HG02884 (cell line): Measurements from ENCODE around the gene ARMC9.

ENCODE experiments used
- ATAC-seq: cut with Tn5 transposase; IDR thresholded peaks from one replicate; pipeline ENCODE4 v1.9.1; 2021; ENCODE audit warnings: mild to moderate bottlenecking, moderate library complexity; ENCODE audit not compliant: unreplicated experiment

The ARMC9 gene

GRCh38 chr2:231200805-231201474 is 2.5 kb downstream of the ARMC9 start:
- ATAC-seq = no peak

GRCh38 chr2:231201475-231201814 is 3.0 kb downstream of the ARMC9 start:
- ATAC-seq = no peak

- ATAC-seq = no peak
Measured at GRCh38 chr2:231203087-231203486, 4.7 kb downstream of the ARMC9 start.

DNA sequence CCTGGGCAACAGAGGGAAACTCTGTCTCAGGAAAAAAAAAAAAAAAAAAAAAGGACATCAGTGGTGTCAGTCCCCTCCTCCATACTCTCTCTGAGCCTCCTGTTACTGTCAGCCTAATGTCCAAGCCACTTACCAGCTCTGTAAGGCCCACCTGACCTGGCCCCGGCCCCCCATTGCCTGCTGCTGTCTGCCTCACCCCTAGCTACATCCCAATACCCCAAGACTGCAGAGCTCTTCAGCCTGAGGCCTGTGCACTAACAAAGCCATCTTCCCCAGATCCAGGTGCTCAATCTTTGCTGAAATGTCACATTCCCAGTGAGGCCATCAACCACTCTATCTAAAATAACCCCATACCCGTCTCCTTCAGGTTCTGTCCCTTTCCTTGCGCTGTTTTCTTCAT is 5.7 kb downstream of the ARMC9 start:
- no peak for ATAC-seq

DNA sequence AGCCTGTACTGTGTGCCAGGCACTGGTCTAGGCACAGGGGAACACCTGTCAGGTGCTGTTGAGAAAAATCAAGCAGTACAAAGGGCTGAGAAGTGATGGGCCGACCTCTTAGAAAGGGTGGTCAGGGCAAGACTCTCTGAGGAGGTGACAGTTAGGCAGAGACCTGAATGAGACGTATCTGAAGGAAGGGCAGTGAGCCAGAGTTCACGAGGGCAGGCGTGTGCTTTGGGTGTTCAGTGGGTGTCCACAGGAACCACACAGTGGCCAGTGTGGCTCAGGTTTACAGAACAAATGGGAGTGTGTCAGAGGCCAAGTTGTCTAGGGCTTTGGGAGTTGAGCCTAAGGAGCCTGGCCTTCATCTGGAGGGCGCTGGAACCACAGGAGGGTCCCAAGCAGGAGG is 6.2 kb downstream of the ARMC9 start:
- no peak for ATAC-seq

DNA sequence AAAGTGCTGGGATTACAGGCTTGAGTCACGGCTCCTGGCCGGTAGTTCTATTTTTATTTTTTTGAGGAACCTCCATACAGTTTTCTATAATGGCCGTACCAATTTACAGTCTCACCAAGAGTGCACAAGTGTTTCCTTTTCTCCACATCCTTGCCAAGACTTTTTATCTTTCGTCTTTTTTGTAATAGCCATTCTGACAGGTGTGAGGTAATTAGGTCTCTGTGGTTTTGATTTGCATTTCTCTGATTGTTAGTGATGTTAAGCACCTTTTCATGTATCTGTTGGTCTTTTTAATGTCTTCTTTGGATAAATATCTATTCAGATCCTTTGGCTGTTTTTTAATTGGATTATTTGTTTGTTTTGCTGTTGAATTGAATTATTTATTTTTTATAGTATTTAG is 9.3 kb downstream of the ARMC9 start:
- no peak for ATAC-seq

- ATAC-seq = no peak
Measured at GRCh38 chr2:231210782-231211181, 12.4 kb downstream of the ARMC9 start.

GRCh38 chr2:231211486-231211885 is 13.1 kb downstream of the ARMC9 start:
- ATAC-seq = no peak

GRCh38 chr2:231212329-231212845 is 14.0 kb downstream of the ARMC9 start:
- no peak for ATAC-seq

- no peak for ATAC-seq
Measured at GRCh38 chr2:231213931-231214642, 15.7 kb downstream of the ARMC9 start.

GRCh38 chr2:231218366-231218765 is 19.9 kb downstream of the ARMC9 start:
- no peak for ATAC-seq

GRCh38 chr2:231219289-231219688 is 20.9 kb downstream of the ARMC9 start:
- ATAC-seq = no peak

GRCh38 chr2:231221761-231222160 is 23.3 kb downstream of the ARMC9 start:
- ATAC-seq = no peak

- ATAC-seq = peak; percentile 62
Measured at GRCh38 chr2:231222318-231223000, 24.0 kb downstream of the ARMC9 start.

DNA sequence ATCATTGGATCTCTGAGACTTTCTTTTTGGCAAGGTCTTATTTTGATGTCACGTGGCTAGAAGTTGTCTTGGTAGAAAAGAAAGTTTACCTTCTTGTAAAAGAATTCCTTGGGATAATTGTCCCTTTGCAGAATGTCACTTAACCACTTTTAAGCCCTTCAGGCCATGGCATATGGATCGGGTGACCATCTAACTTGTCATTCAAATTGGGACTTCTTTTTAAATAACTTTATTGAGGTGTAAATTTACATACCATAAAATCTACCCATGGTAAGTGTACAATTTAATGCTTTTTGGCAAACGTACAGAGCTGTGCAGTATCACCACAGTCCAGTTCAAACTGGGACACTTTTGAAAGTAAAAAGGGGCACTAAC is 24.6 kb downstream of the ARMC9 start:
- ATAC-seq = no peak

GRCh38 chr2:231223458-231223976 is 25.1 kb downstream of the ARMC9 start:
- ATAC-seq = no peak

DNA sequence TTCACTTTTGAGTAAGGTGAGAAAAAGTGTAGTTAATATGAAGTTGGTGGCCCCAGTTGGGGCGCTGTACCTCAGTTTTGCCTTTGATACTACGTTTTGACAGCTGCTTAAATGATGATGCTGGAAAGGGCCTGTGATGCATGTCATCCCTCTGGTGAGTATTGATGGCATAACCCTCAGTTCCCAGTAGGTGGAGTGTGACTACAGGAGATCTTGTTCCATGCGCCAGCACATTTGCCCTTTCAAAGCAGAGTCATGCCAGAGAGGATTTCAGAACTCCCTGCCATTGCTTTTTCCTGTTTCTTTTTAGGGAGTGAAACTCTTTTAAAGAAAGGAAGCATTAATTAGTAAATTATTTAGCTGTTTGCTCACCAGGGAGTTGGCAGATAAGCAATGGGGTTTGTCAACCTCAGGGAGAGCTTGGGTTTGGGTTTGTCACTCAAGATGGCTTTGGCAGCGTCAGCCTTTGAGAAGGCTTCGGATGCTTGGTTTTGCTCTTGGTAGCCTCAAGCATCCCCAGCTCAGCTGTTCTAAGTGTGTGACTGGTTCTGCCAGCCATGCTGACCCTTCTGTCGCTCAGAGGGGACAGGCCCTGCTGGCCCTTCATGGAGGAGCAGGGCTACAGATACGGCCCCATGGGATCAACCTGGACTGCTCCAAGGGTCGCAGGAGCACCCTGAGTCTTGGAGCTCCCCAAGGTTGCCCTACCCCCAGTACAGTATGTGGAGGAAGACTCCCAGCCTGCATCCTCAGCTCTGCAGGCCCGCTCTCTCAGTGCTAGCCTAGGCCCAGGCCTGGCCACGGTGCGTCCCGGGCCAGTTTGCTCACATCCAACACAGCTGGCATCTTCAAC is 29.1 kb downstream of the ARMC9 start:
- ATAC-seq = peak; percentile 58

- peak; percentile 71 for ATAC-seq
Measured at GRCh38 chr2:231228223-231228622, 29.8 kb downstream of the ARMC9 start.

GRCh38 chr2:231228974-231229529 is 30.6 kb downstream of the ARMC9 start:
- no peak for ATAC-seq

GRCh38 chr2:231235217-231235616 is 36.8 kb downstream of the ARMC9 start:
- no peak for ATAC-seq

DNA sequence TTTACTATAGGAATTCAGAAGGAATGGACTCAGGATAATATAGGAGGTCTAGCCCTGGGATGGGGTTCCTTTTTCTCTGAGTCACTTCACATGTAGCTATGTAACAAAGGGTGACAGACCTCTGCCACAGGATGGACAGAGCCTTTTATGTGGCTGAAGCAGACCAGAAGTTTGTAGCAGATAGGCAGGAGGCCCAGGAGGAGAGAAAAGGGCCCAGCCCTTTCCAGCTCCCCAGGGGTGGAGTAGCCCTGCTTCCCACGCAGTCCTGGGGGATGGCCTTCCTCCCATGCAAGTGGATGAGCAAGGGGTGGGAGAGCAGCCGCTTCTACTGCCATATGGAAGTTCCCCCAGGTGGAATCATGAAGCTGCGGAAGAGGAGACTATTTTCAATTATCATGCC is 40.3 kb downstream of the ARMC9 start:
- ATAC-seq = no peak
